ENCODE results near the gene NUPR1.

The NUPR1 gene

GRCh38 chr16:28585674-28586073 is 46.9 kb upstream of the NUPR1 start:
- Histone ChIP-seq H3K4me1 (ENCODE audit: low read length) (no peaks in the 10 kb centered on the region), H3F3A (ENCODE audit: insufficient read depth, low read length) (no peaks in the 10 kb centered on the region), H3K4me2 (ENCODE audit: low read depth, low read length) (no peak overlapping the region), H4K20me1 (ENCODE audit: insufficient read depth, low read length) (no peaks in the 10 kb centered on the region), H3K27me3 (replicated peaks; ENCODE audit: insufficient read depth, low read length) (no peaks in the 10 kb centered on the region), H3K79me2 (ENCODE audit: low read length) (no peaks in the 10 kb centered on the region), H3K36me3 (replicated peaks; ENCODE audit: insufficient read depth, low read length) (no peaks in the 10 kb centered on the region), H3K9me2 (replicated peaks; ENCODE audit: insufficient read depth, low read length) (no peaks in the 10 kb centered on the region), H3K9me3 (replicated peaks; ENCODE audit: insufficient read depth, low read length) (no peaks in the 10 kb centered on the region), H3K9ac (ENCODE audit: low read length) (no peak overlapping the region), H3K4me3 (ENCODE audit: low read length) (no peak overlapping the region), H3K27ac (ENCODE audit: low read length) (no peak overlapping the region), H2AFZ (ENCODE audit: low read length) (no peak overlapping the region)
- DNase-seq: no peak
- TF ChIP-seq EZH2 (optimal IDR thresholded peaks at IDR 0.05; ENCODE audit: low read depth, low read length) (no peak), CTCF (IDR thresholded peaks at IDR 0.05; ENCODE audit: low read length) (no peak), EZH2phosphoT487 (IDR thresholded peaks at IDR 0.05; ENCODE audit: low read length) (no peak)

GRCh38 chr16:28580726-28581315 is 42.0 kb upstream of the NUPR1 start:
- DNase-seq: no peak
- H3K9ac ChIP-seq (ENCODE audit: low read length): no peak overlapping the region
- no peaks in the 10 kb centered on the region for H3K4me1 ChIP-seq (ENCODE audit: low read length)
- no peaks in the 10 kb centered on the region for H3K79me2 ChIP-seq (ENCODE audit: low read length)
- no peak overlapping the region for H3K27ac ChIP-seq (ENCODE audit: low read length)
- no peak overlapping the region for H2AFZ ChIP-seq (ENCODE audit: low read length)
- no peaks in the 10 kb centered on the region for H3K9me2 ChIP-seq (replicated peaks; ENCODE audit: insufficient read depth, low read length)
- H3K36me3 ChIP-seq (replicated peaks; ENCODE audit: insufficient read depth, low read length): no peaks in the 10 kb centered on the region
- H3K9me3 ChIP-seq (replicated peaks; ENCODE audit: insufficient read depth, low read length): no peaks in the 10 kb centered on the region
- TF ChIP-seq EZH2 (optimal IDR thresholded peaks at IDR 0.05; ENCODE audit: low read depth, low read length) (no peak), CTCF (IDR thresholded peaks at IDR 0.05; ENCODE audit: low read length) (no peak), EZH2phosphoT487 (IDR thresholded peaks at IDR 0.05; ENCODE audit: low read length) (no peak)
- H3K4me2 ChIP-seq (ENCODE audit: low read depth, low read length): no peak overlapping the region
- H3K4me3 ChIP-seq (ENCODE audit: low read length): no peak overlapping the region
- H4K20me1 ChIP-seq (ENCODE audit: insufficient read depth, low read length): no peaks in the 10 kb centered on the region
- H3F3A ChIP-seq (ENCODE audit: insufficient read depth, low read length): no peaks in the 10 kb centered on the region
- H3K27me3 ChIP-seq (replicated peaks; ENCODE audit: insufficient read depth, low read length): no peaks in the 10 kb centered on the region

- Histone ChIP-seq H3K79me2 (ENCODE audit: low read length) (no peaks in the 10 kb centered on the region), H3K9me2 (replicated peaks; ENCODE audit: insufficient read depth, low read length) (no peaks in the 10 kb centered on the region), H3K36me3 (replicated peaks; ENCODE audit: insufficient read depth, low read length) (no peaks in the 10 kb centered on the region), H2AFZ (ENCODE audit: low read length) (no peak overlapping the region), H4K20me1 (ENCODE audit: insufficient read depth, low read length) (no peaks in the 10 kb centered on the region), H3K4me1 (ENCODE audit: low read length) (no peaks in the 10 kb centered on the region), H3K9me3 (replicated peaks; ENCODE audit: insufficient read depth, low read length) (no peaks in the 10 kb centered on the region), H3F3A (ENCODE audit: insufficient read depth, low read length) (no peaks in the 10 kb centered on the region), H3K27ac (ENCODE audit: low read length) (no peak overlapping the region), H3K4me2 (ENCODE audit: low read depth, low read length) (no peak overlapping the region), H3K9ac (ENCODE audit: low read length) (no peak overlapping the region), H3K4me3 (ENCODE audit: low read length) (no peak overlapping the region), H3K27me3 (replicated peaks; ENCODE audit: insufficient read depth, low read length) (no peaks in the 10 kb centered on the region)
- no peak for DNase-seq
- TF ChIP-seq CTCF (IDR thresholded peaks at IDR 0.05; ENCODE audit: low read length) (no peak), EZH2 (optimal IDR thresholded peaks at IDR 0.05; ENCODE audit: low read depth, low read length) (no peak), EZH2phosphoT487 (IDR thresholded peaks at IDR 0.05; ENCODE audit: low read length) (no peak)
These were observed 36.8 kb upstream of the NUPR1 start for GRCh38 chr16:28575446-28576109.

Data from MM.1S (cell line).